Measurements from ENCODE around the gene TMEM45B. TPM values are rescaled to one million over a fixed set of nuclear protein-coding genes. Genes with fewer than 3 reads are reported as not detected.
"Not testable (repeated sequence)": the region's sequence is repeated elsewhere in the genome, so short reads cannot be mapped to it uniquely, and the experiment has no call there.

TMEM45B gene
- total RNA-seq, 1 experiment from 2014 or later: not detected

DNA sequence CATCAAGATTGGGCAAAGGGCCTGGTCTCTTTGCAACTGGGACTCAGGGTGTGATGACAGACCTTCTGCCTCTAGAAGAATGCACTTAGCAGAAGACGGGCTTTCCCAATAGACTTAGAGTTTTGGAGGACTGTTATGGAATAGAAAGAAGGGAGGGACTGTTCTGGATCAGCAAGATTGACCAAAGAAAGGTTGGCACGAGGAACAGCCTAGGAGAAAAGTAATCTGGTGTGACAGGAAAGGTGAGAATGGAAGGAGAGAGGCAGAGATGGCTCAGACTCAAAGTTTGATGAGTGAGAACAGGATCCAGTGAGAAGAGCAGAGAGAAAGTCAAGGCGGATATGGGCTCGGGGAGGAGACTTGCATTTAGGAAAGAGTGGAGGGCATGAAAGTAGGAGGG, 23.0 kb upstream of the TMEM45B start:
- no peak for DNase-seq
- Histone ChIP-seq H3K4me3 (no peak overlapping the region), H3K9me3 (replicated peaks) (no peaks in the 10 kb centered on the region), H3K27ac (no peak overlapping the region), H3K36me3 (no peaks in the 10 kb centered on the region), H3K27me3 (no peaks in the 10 kb centered on the region), H3K4me1 (no peaks in the 10 kb centered on the region)

DNA sequence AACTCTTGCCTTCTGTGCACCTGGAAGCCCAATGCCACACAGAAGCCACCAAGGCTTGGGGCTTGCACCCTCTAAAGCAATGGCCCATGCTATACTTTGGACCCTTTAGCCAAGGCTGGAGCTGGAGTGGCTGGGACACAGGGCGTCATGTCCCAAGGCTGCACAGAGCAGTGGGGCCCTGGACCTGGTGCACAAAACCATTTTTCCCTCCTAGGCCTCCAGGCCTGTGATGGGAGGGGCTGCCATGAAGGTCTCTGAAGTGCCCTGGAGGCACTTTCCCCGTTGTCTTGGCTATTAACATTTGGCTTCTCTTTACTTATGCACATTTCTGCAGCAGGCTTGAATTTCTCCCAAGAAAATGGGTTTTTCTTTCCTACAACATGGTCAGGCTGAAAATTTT, 20.6 kb upstream of the TMEM45B start:
- no peaks in the 10 kb centered on the region for H3K27me3 ChIP-seq
- no peaks in the 10 kb centered on the region for H3K36me3 ChIP-seq
- no peak overlapping the region for H3K27ac ChIP-seq
- H3K4me1 ChIP-seq: no peaks in the 10 kb centered on the region
- no peak for DNase-seq
- H3K9me3 ChIP-seq (replicated peaks): no peaks in the 10 kb centered on the region
- no peak overlapping the region for H3K4me3 ChIP-seq

DNA sequence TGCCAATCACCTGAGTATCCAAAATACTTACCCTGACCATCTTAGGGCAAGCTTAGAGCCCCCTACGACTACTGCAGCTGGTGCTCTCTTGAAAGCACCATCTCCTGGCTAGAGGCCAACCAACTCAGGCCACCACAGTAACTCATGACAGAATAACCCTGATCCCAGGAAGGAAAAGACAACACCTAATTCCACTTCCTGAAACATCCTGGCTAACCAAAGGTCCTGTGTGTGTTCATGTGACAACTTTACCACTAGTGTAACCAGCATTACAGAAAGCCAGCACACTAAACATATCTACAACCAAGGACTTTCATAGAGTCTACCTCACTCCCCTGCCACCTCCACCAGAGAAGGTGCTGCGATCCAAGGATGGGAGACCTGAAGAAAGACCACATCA, 17.4 kb upstream of the TMEM45B start:
- no peak overlapping the region for H3K27ac ChIP-seq
- H3K27me3 ChIP-seq: no peaks in the 10 kb centered on the region
- no peak overlapping the region for H3K4me3 ChIP-seq
- H3K4me1 ChIP-seq: no peaks in the 10 kb centered on the region
- DNase-seq: no peak
- no peaks in the 10 kb centered on the region for H3K36me3 ChIP-seq
- H3K9me3 ChIP-seq (replicated peaks): no peaks in the 10 kb centered on the region

DNA sequence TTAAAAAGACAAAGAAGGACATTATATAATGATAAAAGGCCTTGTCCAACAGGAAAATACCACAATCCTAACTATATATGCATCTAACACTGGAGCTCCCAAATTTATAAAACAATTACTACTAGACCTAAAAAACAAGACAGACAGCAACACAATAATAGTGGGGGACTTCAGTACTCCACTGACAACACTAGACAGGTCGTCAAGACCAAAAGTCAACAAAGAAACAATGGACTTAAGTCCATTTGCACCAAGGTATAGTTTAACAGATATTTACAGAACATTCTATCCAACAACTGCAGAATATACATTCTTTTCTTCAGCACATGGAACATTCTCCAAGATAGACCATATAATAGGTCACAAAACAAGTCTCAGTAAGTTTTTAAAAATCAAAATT, 15.5 kb upstream of the TMEM45B start:
- H3K4me1 ChIP-seq; H3K27me3 ChIP-seq; H3K4me3 ChIP-seq; H3K9me3 ChIP-seq (replicated peaks); DNase-seq; H3K27ac ChIP-seq; H3K36me3 ChIP-seq: not testable (repeated sequence)

GRCh38 chr11:129800655-129801054, 15.0 kb upstream of the TMEM45B start:
- H3K4me1 ChIP-seq: no peaks in the 10 kb centered on the region
- no peak overlapping the region for H3K27ac ChIP-seq
- no peaks in the 10 kb centered on the region for H3K9me3 ChIP-seq (replicated peaks)
- no peak overlapping the region for H3K4me3 ChIP-seq
- H3K36me3 ChIP-seq: no peaks in the 10 kb centered on the region
- H3K27me3 ChIP-seq: no peaks in the 10 kb centered on the region
- no peak for DNase-seq

DNA sequence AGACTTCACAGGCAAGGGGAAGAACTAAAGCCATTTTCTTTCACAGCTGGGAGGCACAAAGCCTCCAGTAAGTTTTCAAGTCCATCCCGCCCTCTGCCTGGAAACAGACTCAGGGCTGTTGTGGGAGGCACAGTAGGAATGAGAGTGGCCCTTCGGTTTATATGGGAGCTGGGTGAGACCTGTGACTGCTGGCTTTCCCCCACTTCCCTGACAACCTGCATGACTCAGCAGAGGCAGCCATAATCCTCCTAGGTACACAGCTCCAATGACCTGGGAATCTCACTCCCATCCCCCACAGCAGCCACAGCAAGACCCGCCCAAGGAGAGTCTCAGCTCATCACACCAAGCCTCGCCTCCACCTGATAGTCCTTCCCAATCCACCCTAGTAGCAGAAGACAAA, 12.1 kb upstream of the TMEM45B start:
- no peak overlapping the region for H3K27ac ChIP-seq
- H3K4me1 ChIP-seq: no peaks in the 10 kb centered on the region
- no peak for DNase-seq
- H3K27me3 ChIP-seq: no peaks in the 10 kb centered on the region
- H3K36me3 ChIP-seq: no peaks in the 10 kb centered on the region
- H3K9me3 ChIP-seq (replicated peaks): no peaks in the 10 kb centered on the region
- no peak overlapping the region for H3K4me3 ChIP-seq

DNA sequence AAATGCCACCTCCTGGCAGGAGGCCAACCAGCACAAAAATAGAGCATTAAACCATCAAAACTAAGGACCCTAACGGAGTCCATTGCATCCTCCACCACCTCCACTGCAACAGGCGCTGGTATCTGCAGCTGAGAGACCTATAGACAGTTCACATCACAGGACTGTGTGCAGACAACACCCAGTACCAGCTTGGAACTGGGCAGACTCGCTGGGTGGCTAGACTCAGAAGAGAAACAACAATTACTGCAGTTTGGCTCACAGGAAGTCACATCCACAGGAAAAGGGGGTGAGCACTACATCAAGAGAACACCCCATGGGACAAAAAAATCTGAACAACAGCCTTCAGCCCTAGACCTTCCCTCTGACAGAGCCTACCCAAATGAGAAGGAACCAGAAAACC, 11.6 kb upstream of the TMEM45B start:
- Histone ChIP-seq H3K4me3 (no peak overlapping the region), H3K36me3 (no peaks in the 10 kb centered on the region), H3K9me3 (replicated peaks) (no peaks in the 10 kb centered on the region), H3K27ac (no peak overlapping the region), H3K4me1 (no peaks in the 10 kb centered on the region), H3K27me3 (no peaks in the 10 kb centered on the region)
- no peak for DNase-seq

DNA sequence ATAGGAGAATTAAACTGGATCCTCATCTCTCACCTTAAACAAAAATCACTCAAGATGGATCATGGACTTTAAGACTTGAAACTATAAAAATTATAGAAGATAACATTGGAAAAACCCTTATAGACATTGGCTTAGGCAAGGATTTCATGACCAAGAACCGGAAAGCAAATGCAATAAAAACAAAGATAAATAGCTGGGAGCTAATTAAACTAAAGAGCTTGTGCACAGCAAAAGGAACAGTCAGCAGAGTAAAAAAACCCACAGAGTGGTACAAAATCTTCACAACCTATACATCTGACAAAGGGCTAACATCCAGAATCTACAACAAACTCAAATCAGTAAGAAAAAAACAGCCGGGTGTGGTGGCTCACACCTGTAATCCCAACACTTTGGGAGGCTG, 7.4 kb upstream of the TMEM45B start:
- not testable (repeated sequence) for H3K36me3 ChIP-seq; H3K4me3 ChIP-seq; H3K27me3 ChIP-seq; H3K9me3 ChIP-seq (replicated peaks); DNase-seq; H3K27ac ChIP-seq; H3K4me1 ChIP-seq

- Histone ChIP-seq H3K36me3 (no peaks in the 10 kb centered on the region), H3K4me1 (no peaks in the 10 kb centered on the region), H3K27ac (no peak overlapping the region), H3K4me3 (no peak overlapping the region), H3K9me3 (replicated peaks) (no peaks in the 10 kb centered on the region), H3K27me3 (no peaks in the 10 kb centered on the region)
- DNase-seq: no peak
Observed at GRCh38 chr11:129813231-129813791, 2.3 kb upstream of the TMEM45B start.

- DNase-seq: peak in 1 of 2 experiments; percentile 19
- no peaks in the 10 kb centered on the region for H3K9me3 ChIP-seq (replicated peaks)
- H3K4me3 ChIP-seq: no peak overlapping the region
- no peak overlapping the region for H3K27ac ChIP-seq
- H3K27me3 ChIP-seq: no peaks in the 10 kb centered on the region
- H3K4me1 ChIP-seq: no peaks in the 10 kb centered on the region
- H3K36me3 ChIP-seq: no peaks in the 10 kb centered on the region
Observed at GRCh38 chr11:129814244-129815014, 1.2 kb upstream of the TMEM45B start.

DNA sequence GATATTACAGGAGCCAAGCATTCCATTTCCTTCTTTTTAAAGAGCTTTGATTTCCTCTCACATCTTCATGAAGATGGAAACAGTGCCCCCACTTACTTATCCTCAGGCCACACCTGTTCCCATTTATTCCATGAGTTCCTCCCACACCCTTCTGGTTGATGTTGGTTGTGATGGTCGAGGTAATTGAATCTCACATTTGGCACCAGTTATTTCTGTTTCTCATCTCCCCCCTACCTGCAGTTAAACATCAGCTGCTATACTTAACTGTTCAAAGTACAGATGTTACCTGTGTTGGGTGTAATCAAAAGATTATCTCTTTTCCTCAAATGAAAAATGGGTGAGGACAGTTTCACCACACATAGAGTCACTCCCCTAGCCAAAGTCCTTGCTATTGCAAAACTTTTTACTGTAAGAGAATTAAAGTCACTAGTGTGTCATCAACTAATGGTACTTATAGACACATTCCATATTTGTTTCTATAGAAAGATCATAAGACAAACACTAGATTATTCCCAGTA, 1.9 kb downstream of the TMEM45B start:
- Histone ChIP-seq H3K36me3 (no peaks in the 10 kb centered on the region), H3K4me1 (no peaks in the 10 kb centered on the region), H3K4me3 (no peak overlapping the region), H3K27me3 (no peaks in the 10 kb centered on the region), H3K27ac (no peak overlapping the region), H3K9me3 (replicated peaks) (no peaks in the 10 kb centered on the region)
- no peak for DNase-seq

DNA sequence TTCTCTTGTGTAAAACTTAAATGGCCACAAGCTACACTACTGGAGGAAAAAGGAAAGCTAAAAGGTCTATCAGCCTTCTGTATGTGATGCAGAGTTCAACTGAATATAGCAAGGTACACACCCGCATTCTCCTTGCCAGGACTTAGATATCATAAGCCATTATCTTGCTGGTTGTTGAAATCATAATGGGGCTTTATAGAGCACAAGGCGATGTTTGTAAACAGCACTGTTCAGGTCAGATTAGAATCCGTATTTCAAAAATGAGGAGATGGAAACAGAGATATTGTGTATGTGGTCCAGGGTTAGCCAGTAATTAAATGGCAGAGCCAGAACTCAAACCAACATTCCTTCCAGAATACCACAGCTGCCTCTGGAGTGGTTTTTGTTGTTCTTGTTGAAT, 2.6 kb downstream of the TMEM45B start:
- H3K4me1 ChIP-seq; H3K4me3 ChIP-seq; DNase-seq; H3K27ac ChIP-seq; H3K36me3 ChIP-seq; H3K9me3 ChIP-seq (replicated peaks); H3K27me3 ChIP-seq: not testable (repeated sequence)

GRCh38 chr11:129819237-129819636, 3.6 kb downstream of the TMEM45B start:
- no peaks in the 10 kb centered on the region for H3K9me3 ChIP-seq (replicated peaks)
- H3K36me3 ChIP-seq: no peaks in the 10 kb centered on the region
- DNase-seq: no peak
- H3K4me1 ChIP-seq: no peaks in the 10 kb centered on the region
- no peak overlapping the region for H3K4me3 ChIP-seq
- no peak overlapping the region for H3K27ac ChIP-seq
- H3K27me3 ChIP-seq: no peaks in the 10 kb centered on the region

- not testable (repeated sequence) for H3K27me3 ChIP-seq; H3K9me3 ChIP-seq (replicated peaks); H3K36me3 ChIP-seq; DNase-seq; H3K4me1 ChIP-seq; H3K4me3 ChIP-seq; H3K27ac ChIP-seq
Observed at GRCh38 chr11:129820228-129820627, 4.6 kb downstream of the TMEM45B start.

- not testable (repeated sequence) for H3K27me3 ChIP-seq; H3K9me3 ChIP-seq (replicated peaks); H3K4me1 ChIP-seq; H3K4me3 ChIP-seq; DNase-seq; H3K27ac ChIP-seq; H3K36me3 ChIP-seq
Observed at GRCh38 chr11:129823281-129823680, 7.6 kb downstream of the TMEM45B start.

- H3K27me3 ChIP-seq; DNase-seq; H3K4me3 ChIP-seq; H3K36me3 ChIP-seq; H3K9me3 ChIP-seq (replicated peaks); H3K27ac ChIP-seq; H3K4me1 ChIP-seq: not testable (repeated sequence)
Observed at GRCh38 chr11:129823799-129824198, 8.2 kb downstream of the TMEM45B start.
